ENCODE data around the gene ACIN1. TPM values are rescaled to one million over a fixed set of nuclear protein-coding genes. Genes with fewer than 3 reads are reported as not detected.

Gene ACIN1
- total and polyA plus RNA-seq, 2 of the 13 experiments (the other 11 are each of a cell fraction or from before 2014, with no cell fraction given): 165 to 183 TPM

DNA sequence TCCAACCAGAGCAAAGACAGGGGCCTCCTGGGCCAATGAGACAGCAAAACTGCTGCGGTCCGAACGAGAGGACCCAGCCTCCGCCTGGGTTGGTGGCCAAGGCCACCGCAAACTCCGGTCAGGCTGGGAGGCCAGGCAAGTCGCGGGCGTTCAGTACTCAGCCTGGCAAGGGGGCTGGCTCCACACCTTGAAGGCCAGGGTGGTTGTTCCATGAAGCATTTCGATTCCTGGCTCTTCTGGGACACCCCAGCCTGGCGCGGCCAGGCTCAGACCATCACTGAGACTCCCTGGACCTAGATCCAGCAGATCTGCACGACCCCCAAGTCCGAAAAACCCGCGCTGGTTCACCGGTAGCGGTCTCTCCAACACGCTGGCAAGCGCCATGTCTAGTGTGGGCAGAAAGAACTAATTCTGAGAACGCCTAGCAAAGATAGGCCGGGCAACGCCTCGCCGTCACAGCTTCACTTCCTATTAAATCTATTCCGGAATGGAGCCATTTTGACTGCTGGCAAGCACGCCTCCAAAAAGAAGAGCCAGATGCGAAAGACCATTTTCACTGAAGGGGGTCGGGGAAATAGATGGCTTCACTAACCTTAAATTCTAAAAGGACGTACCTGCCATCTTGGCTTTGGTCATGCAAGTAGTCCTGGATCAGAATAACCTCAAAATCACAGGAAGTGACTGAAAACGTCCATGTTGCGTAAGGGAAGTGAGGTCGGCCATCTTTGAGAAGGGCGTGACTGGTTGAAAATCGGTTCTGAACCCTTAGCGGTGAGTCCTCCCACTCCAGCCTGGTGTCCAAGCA is 60.2 kb downstream of the ACIN1 start, which contains the start of gene PSMB5 (continued):
- TF ChIP-seq DPF2 (CRISPR knock-in tag; IDR thresholded peaks at IDR 0.05; ENCODE audit: borderline replicate concordance, low read depth): no peak; the same call in 1 of the 2 replicates
- peak; percentile 26 for TF ChIP-seq HOXD1 (CRISPR knock-in tag; IDR thresholded peaks at IDR 0.05)
- TF ChIP-seq, protein P1, sequence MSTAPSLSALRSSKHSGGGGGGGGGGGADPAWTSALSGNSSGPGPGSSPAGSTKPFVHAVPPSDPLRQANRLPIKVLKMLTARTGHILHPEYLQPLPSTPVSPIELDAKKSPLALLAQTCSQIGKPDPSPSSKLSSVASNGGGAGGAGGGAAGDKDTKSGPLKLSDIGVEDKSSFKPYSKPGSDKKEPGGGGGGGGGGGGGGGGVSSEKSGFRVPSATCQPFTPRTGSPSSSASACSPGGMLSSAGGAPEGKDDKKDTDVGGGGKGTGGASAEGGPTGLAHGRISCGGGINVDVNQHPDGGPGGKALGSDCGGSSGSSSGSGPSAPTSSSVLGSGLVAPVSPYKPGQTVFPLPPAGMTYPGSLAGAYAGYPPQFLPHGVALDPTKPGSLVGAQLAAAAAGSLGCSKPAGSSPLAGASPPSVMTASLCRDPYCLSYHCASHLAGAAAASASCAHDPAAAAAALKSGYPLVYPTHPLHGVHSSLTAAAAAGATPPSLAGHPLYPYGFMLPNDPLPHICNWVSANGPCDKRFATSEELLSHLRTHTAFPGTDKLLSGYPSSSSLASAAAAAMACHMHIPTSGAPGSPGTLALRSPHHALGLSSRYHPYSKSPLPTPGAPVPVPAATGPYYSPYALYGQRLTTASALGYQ (CRISPR knock-in tag; IDR thresholded peaks at IDR 0.05): 0 out of 2 replicates have a peak, but pooled peaks have one; percentile 58
- peak; percentile 97 for TF ChIP-seq PAX8 (CRISPR knock-in tag; IDR thresholded peaks at IDR 0.05; ENCODE audit: borderline replicate concordance)
- TF ChIP-seq, protein P2, sequence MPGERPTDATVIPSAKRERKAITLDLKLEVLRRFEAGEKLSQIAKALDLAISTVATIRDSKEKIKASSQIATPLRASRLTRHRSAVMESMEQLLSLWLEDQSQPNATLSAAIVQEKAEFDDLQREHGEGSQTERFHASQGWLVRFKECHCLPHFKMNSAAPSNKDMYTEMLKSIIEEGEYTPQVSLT (CRISPR knock-in tag; IDR thresholded peaks at IDR 0.05; ENCODE audit: borderline replicate concordance, low read depth): peak; percentile 79; the same call in 1 of the 2 replicates
- TF ChIP-seq ZNF501 (CRISPR knock-in tag; IDR thresholded peaks at IDR 0.05): peak; percentile 100
- peak; percentile 45 for TF ChIP-seq TAF15 (IDR thresholded peaks at IDR 0.05; ENCODE audit: low read depth, low read length, poor library complexity, severe bottlenecking)
- TF ChIP-seq, protein P3, sequence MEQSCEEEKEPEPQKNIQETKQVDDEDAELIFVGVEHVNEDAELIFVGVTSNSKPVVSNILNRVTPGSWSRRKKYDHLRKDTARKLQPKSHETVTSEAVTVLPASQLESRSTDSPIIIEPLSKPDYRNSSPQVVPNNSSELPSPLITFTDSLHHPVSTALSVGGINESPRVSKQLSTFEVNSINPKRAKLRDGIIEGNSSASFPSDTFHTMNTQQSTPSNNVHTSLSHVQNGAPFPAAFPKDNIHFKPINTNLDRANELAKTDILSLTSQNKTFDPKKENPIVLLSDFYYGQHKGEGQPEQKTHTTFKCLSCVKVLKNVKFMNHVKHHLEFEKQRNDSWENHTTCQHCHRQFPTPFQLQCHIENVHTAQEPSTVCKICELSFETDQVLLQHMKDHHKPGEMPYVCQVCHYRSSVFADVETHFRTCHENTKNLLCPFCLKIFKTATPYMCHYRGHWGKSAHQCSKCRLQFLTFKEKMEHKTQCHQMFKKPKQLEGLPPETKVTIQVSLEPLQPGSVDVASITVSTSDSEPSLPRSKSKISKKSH (CRISPR knock-in tag; IDR thresholded peaks at IDR 0.05; ENCODE audit: borderline replicate concordance): peak; percentile 99
- peak; percentile 95; the same call in 1 of the 2 replicates for TF ChIP-seq ZFP36L1 (CRISPR knock-in tag; IDR thresholded peaks at IDR 0.05)
- TF ChIP-seq ZNF879 (CRISPR knock-in tag; IDR thresholded peaks at IDR 0.05): no peak; the same call in none of the 2 replicates
- TF ChIP-seq, protein P4, sequence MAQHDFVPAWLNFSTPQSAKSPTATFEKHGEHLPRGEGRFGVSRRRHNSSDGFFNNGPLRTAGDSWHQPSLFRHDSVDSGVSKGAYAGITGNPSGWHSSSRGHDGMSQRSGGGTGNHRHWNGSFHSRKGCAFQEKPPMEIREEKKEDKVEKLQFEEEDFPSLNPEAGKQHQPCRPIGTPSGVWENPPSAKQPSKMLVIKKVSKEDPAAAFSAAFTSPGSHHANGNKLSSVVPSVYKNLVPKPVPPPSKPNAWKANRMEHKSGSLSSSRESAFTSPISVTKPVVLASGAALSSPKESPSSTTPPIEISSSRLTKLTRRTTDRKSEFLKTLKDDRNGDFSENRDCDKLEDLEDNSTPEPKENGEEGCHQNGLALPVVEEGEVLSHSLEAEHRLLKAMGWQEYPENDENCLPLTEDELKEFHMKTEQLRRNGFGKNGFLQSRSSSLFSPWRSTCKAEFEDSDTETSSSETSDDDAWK (CRISPR knock-in tag; IDR thresholded peaks at IDR 0.05): no peak
- TF ChIP-seq TRIM24 (CRISPR knock-in tag; IDR thresholded peaks at IDR 0.05): no peak
- peak; percentile 88 for TF ChIP-seq AHR (CRISPR knock-in tag; IDR thresholded peaks at IDR 0.05)
- no peak for TF ChIP-seq SUZ12 (IDR thresholded peaks at IDR 0.05; ENCODE audit: low read depth, low read length)
- peak; percentile 67 for TF ChIP-seq ZFP36L2 (CRISPR knock-in tag; IDR thresholded peaks at IDR 0.05)
- TF ChIP-seq, protein P5, sequence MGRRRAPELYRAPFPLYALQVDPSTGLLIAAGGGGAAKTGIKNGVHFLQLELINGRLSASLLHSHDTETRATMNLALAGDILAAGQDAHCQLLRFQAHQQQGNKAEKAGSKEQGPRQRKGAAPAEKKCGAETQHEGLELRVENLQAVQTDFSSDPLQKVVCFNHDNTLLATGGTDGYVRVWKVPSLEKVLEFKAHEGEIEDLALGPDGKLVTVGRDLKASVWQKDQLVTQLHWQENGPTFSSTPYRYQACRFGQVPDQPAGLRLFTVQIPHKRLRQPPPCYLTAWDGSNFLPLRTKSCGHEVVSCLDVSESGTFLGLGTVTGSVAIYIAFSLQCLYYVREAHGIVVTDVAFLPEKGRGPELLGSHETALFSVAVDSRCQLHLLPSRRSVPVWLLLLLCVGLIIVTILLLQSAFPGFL (CRISPR knock-in tag; IDR thresholded peaks at IDR 0.05): no peak
- peak; percentile 96; the same call in 1 of the 2 replicates for TF ChIP-seq ZNF20 (CRISPR knock-in tag; IDR thresholded peaks at IDR 0.05)
- peak; percentile 36; the same call in 1 of the 2 replicates for TF ChIP-seq ZBTB7A (CRISPR knock-in tag; IDR thresholded peaks at IDR 0.05)
- TF ChIP-seq TARDBP (CRISPR knock-in tag; IDR thresholded peaks at IDR 0.05): peak; percentile 96
- peak; percentile 65; the same call in 1 of the 2 replicates for TF ChIP-seq ZNF274 (CRISPR knock-in tag; IDR thresholded peaks at IDR 0.05)
- TF ChIP-seq SALL2 (CRISPR knock-in tag; IDR thresholded peaks at IDR 0.05): peak; percentile 91; the same call in 1 of the 2 replicates
- peak; percentile 95 for TF ChIP-seq SRSF1 (optimal IDR thresholded peaks at IDR 0.05; ENCODE audit: low read depth, low read length)
- TF ChIP-seq FOXP1 (IDR thresholded peaks at IDR 0.05): no peak
- TF ChIP-seq FOXP1 (CRISPR knock-in tag; IDR thresholded peaks at IDR 0.05): no peak; the same call in none of the 2 replicates
- peak; percentile 96 for TF ChIP-seq ERF (CRISPR knock-in tag; IDR thresholded peaks at IDR 0.05)

All from HepG2 (cell line).